PC-3 (cell line): ENCODE results near the gene KNL1. TPM values are rescaled to one million over a fixed set of nuclear protein-coding genes. Genes with fewer than 3 reads are reported as not detected.
"Not testable (repeated sequence)": the region's sequence is repeated elsewhere in the genome, so short reads cannot be mapped to it uniquely, and the experiment has no call there.

Source experiments
- ATAC-seq: fragments of 200-7000 bp; cut with Tn5 transposase; 2 replicates; pipeline ENCODE4 v1.9.1; 2020; ENCODE audit warnings: mild to moderate bottlenecking, moderate library complexity
- BruUV-seq: library from RNA; stranded (reverse); fragments of 400-500 nt; replicated peaks from 2 replicates; lab custom pipeline; 2021; lab: Mats Ljungman, UMichigan
- CTCF ChIA-PET: fragments of 300-600 bp; sonication (Branson Sonifier 250); formaldehyde crosslinking; loops from one replicate; lab custom pipeline; 2022; ENCODE audit warnings: antibody characterized with exemption; lab: Charles Lee
- POLR2A ChIA-PET: fragments of 300-600 bp; sonication (Branson Sonifier 250); formaldehyde crosslinking; loops from one replicate; lab custom pipeline; 2022; ENCODE audit warnings: antibody characterized with exemption; ENCODE audit not compliant: unreplicated experiment; lab: Charles Lee
- DNase-seq: peaks from one replicate; pipeline ENCODE4 v3.0.0-alpha.2; 2015
- H2AFZ ChIP-seq: fragments of 300-600 bp; sonication (generic); 2 replicates; pipeline ENCODE4 v1.6.0; 2016; ENCODE audit warnings: antibody characterized with exemption, low read length
- H3F3A ChIP-seq: fragments of 300-600 bp; sonication (generic); one replicate; pipeline ENCODE4 v1.6.0; 2017; ENCODE audit warnings: antibody characterized with exemption, low read length, control low read depth, mild to moderate bottlenecking; ENCODE audit not compliant: unreplicated experiment
- H3K27ac ChIP-seq: fragments of 300-600 bp; sonication (generic); 2 replicates; pipeline ENCODE4 v1.5.1; 2016; ENCODE audit warnings: mild to moderate bottlenecking, low read length
- H3K27me3 ChIP-seq: fragments of 300-600 bp; sonication (generic); 2 replicates; pipeline ENCODE4 v1.6.1; 2016; ENCODE audit warnings: low read length, mixed read lengths
- H3K36me3 ChIP-seq: fragments of 300-600 bp; sonication (generic); 2 replicates; pipeline ENCODE4 v1.6.1; 2016; ENCODE audit warnings: low read depth, mixed run types, low read length, mixed read lengths
- H3K4me1 ChIP-seq: fragments of 300-600 bp; sonication (generic); 2 replicates; pipeline ENCODE4 v1.5.1; 2016; ENCODE audit warnings: low read length; ENCODE audit not compliant: insufficient read depth
- H3K4me2 ChIP-seq: fragments of 300-600 bp; sonication (generic); 2 replicates; pipeline ENCODE4 v1.6.0; 2016; ENCODE audit warnings: low read length
- H3K4me3 ChIP-seq: fragments of 300-600 bp; sonication (generic); 2 replicates; pipeline ENCODE4 v1.5.1; 2016; ENCODE audit warnings: mild to moderate bottlenecking, low read length, mixed read lengths
- H3K79me2 ChIP-seq: fragments of 300-600 bp; sonication (generic); 2 replicates; pipeline ENCODE4 v1.6.1; 2017; ENCODE audit warnings: low read length, mixed read lengths
- H3K9ac ChIP-seq: fragments of 300-600 bp; sonication (generic); 2 replicates; pipeline ENCODE4 v1.6.0; 2016; ENCODE audit warnings: mild to moderate bottlenecking, low read length
- H3K9me2 ChIP-seq: fragments of 300-600 bp; sonication (generic); replicated peaks from 2 replicates; pipeline ENCODE4 v1.6.1; 2016; ENCODE audit warnings: mixed run types, low read length, mixed read lengths
- H3K9me3 ChIP-seq: fragments of 300-600 bp; sonication (generic); 2 replicates; pipeline ENCODE4 v1.6.1; 2016; ENCODE audit warnings: low read length, mixed read lengths
- H4K20me1 ChIP-seq: fragments of 300-600 bp; sonication (generic); 2 replicates; pipeline ENCODE4 v1.6.1; 2016; ENCODE audit warnings: low read length, mixed read lengths
- EZH2 ChIP-seq: fragments of 300-600 bp; sonication (generic); IDR thresholded peaks from one replicate; pipeline ENCODE4 v1.6.1; 2017; ENCODE audit warnings: antibody characterized with exemption, mild to moderate bottlenecking, low read length; ENCODE audit not compliant: unreplicated experiment
- EZH2phosphoT487 ChIP-seq: fragments of 300-600 bp; sonication (generic); IDR thresholded peaks from 2 replicates; pipeline ENCODE4 v1.6.1; 2018; ENCODE audit warnings: mild to moderate bottlenecking, antibody characterized with exemption, low read length, borderline replicate concordance
- intact Hi-C: fragments of 100-400 bp; cut with micrococcal nuclease; formaldehyde crosslinking; loops from 2 replicates; pipeline ENCODE4 v1.9.0; 2023
- total RNA-seq: library from RNA; depleted of rRNA; stranded (reverse); fragments of >200 nt; gene quantifications from 2 replicates; pipeline ENCODE4 v1.2.3, GENCODE V29; 2014
- TF ChIP-seq, protein P1 (sequence below): fragments of 300-600 bp; sonication (generic); conservative IDR thresholded peaks from 2 replicates; pipeline ENCODE4 v1.5.1; 2017; ENCODE audit warnings: antibody characterized with exemption, low read depth, mild to moderate bottlenecking, low read length

KNL1 gene
- total RNA-seq, 1 experiment from 2014 or later = 33.8 TPM

DNA sequence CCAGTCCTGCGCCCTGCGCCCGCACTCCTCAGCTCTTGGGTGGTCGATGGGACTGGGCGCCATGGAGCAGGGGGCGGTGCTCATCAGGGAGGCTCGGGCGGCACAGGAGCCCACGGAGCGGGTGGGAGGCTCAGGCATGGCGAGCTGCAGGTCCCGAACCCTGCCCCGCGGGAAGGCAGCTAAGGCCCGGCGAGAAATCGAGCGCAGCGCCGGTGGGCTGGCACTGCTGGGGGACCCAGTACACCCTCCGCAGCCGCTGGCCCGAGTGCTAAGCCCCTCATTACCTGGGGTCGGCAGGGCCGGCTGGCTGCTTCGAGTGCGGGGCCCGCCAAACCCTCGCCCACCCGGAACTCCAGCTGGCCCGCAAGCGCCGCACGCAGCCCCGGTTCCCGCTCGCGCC is 82.9 kb downstream of the KNL1 start:
- intact Hi-C loops = loop anchor here (10.0 kb wide), 1 partner anchor 162 kb away; no protein-coding TSS in a partner anchor
- BruUV-seq, CTCF ChIA-PET: not testable (repeated sequence)

DNA sequence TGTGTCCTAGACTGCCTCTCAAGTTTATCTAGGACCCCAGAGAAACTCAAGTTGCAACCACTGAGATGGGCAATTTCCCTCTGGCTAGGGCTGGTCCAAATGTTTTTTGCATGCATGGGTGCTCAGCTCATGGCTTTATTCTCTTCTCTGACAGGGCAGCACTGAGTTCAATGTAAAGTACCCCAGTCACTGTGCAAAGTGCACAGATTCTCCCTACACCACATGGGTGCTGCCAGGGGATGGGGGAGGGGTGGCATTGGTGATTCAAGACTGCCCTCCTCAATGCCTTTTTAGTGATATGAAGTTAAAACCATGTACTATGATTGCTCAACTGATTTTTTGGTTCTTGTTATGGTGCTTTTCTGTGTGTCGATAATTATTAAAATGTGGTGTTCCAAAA is 86.1 kb downstream of the KNL1 start:
- H3K4me3 ChIP-seq = no peak overlapping the region
- no peak for DNase-seq
- no peak overlapping the region for H2AFZ ChIP-seq
- no peak overlapping the region for H3K9ac ChIP-seq
- H3K36me3 ChIP-seq = no peaks in the 10 kb centered on the region
- no peaks in the 10 kb centered on the region for H3K9me2 ChIP-seq
- POLR2A ChIA-PET = no interaction called here
- H3K4me2 ChIP-seq = no peak overlapping the region
- H3K9me3 ChIP-seq = no peaks in the 10 kb centered on the region
- no peaks in the 10 kb centered on the region for H3K4me1 ChIP-seq
- CTCF ChIA-PET = interaction anchor here (0.6 kb wide), 2 partner anchors 9 to 101 kb away, joined by 3 to 5 read pairs; no protein-coding TSS in a partner anchor
- TF ChIP-seq EZH2 (no peak), EZH2phosphoT487 (no peak)
- TF ChIP-seq, protein P1, sequence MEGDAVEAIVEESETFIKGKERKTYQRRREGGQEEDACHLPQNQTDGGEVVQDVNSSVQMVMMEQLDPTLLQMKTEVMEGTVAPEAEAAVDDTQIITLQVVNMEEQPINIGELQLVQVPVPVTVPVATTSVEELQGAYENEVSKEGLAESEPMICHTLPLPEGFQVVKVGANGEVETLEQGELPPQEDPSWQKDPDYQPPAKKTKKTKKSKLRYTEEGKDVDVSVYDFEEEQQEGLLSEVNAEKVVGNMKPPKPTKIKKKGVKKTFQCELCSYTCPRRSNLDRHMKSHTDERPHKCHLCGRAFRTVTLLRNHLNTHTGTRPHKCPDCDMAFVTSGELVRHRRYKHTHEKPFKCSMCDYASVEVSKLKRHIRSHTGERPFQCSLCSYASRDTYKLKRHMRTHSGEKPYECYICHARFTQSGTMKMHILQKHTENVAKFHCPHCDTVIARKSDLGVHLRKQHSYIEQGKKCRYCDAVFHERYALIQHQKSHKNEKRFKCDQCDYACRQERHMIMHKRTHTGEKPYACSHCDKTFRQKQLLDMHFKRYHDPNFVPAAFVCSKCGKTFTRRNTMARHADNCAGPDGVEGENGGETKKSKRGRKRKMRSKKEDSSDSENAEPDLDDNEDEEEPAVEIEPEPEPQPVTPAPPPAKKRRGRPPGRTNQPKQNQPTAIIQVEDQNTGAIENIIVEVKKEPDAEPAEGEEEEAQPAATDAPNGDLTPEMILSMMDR = no peak
- H3K27me3 ChIP-seq = no peaks in the 10 kb centered on the region
- no TSS peak for BruUV-seq
- intact Hi-C loops = no loop called here
- ATAC-seq = no peak
- no peak overlapping the region for H3K27ac ChIP-seq
- H3F3A ChIP-seq = no peaks in the 10 kb centered on the region
- no peaks in the 10 kb centered on the region for H4K20me1 ChIP-seq
- H3K79me2 ChIP-seq = no peaks in the 10 kb centered on the region

More for the DNA sequence above, 82.9 kb downstream of the KNL1 start:
- H3K27ac ChIP-seq, H3K9me3 ChIP-seq, H3K9ac ChIP-seq, H3K27me3 ChIP-seq, H3K79me2 ChIP-seq, H3K4me2 ChIP-seq, H3K4me1 ChIP-seq, DNase-seq, H3K4me3 ChIP-seq, H3F3A ChIP-seq, POLR2A ChIA-PET, H2AFZ ChIP-seq, H3K36me3 ChIP-seq, H4K20me1 ChIP-seq, ATAC-seq, H3K9me2 ChIP-seq: not testable (repeated sequence)

DNA sequence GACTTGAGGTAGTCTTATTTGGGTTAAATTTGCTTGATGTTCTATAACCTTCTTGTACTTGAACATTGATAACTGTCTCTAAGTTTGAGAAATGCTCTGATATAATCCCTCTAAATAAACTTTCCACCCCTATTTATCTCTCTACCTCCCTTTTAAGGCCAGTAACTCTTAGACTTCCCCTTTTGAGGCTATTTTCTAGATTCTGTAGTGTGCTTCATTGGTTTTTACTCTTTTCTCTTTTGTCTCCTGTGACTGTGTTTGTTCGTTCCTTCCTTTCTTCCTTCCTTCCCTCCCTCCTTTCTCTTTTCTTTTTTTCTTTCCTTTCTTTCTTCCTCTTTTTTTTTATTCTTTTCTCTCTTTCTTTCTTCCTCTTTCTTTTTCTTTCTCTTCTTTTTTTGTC is 86.9 kb downstream of the KNL1 start:
- H3K9me3 ChIP-seq, DNase-seq, H3K79me2 ChIP-seq, ATAC-seq, H3K27ac ChIP-seq, CTCF ChIA-PET, BruUV-seq, H3K9ac ChIP-seq, H3K4me2 ChIP-seq, H4K20me1 ChIP-seq, H3K4me1 ChIP-seq, H3K27me3 ChIP-seq, intact Hi-C loops, H3K9me2 ChIP-seq, POLR2A ChIA-PET, H3F3A ChIP-seq, H2AFZ ChIP-seq, H3K4me3 ChIP-seq, H3K36me3 ChIP-seq: not testable (repeated sequence)

DNA sequence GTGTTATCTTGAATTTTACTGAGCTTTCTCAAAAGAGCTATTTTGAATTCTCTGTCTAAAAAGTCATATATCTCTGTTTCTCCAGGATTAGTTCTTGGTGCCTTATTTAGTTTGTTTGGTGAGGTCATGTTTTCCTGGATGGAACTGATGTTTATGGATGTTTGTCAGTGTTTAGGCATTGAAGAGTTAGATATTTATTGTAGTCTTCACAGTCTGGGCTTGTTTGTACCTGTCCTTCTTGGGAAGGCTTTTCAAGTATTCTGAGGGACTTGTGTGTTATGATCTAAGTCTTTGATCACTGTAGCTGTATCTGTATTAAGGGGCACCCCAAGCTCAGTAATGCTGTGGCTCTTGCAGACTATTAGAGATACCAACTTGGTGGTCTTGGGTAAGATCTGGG is 90.3 kb downstream of the KNL1 start:
- Histone ChIP-seq H3K9me3 (no peaks in the 10 kb centered on the region), H3K79me2 (no peaks in the 10 kb centered on the region), H3K4me1 (0 out of 2 replicates have a peak, but pooled peaks cover under 1% of the 10 kb centered on the region), H2AFZ (no peak overlapping the region), H3K36me3 (no peaks in the 10 kb centered on the region), H3K4me2 (no peak overlapping the region), H3K4me3 (no peak overlapping the region), H3K9ac (no peak overlapping the region), H3K27ac (no peak overlapping the region), H3K27me3 (no peaks in the 10 kb centered on the region), H3F3A (no peaks in the 10 kb centered on the region), H3K9me2 (no peaks in the 10 kb centered on the region), H4K20me1 (no peaks in the 10 kb centered on the region)
- TF ChIP-seq EZH2 (no peak), EZH2phosphoT487 (no peak)
- TF ChIP-seq, protein P1 = no peak
- BruUV-seq = no TSS peak
- DNase-seq (no peak), ATAC-seq (no peak)
- POLR2A ChIA-PET = interaction anchor here (1.1 kb wide), 1 partner anchor 10 kb away, joined by 3 read pairs; the partner anchor contains the start of gene RAD51
- CTCF ChIA-PET = no interaction called here
- intact Hi-C loops = no loop called here
